Bone marrow (tissue), 2 donors: Measurements from ENCODE around the gene HIVEP3.

Experiments used
- DNase-seq, 2 donors: peaks; one replicate each; lab custom pipeline; 2025; lab: John Stamatoyannopoulos, UW

Gene HIVEP3

GRCh38 chr1:41789661-41790330 lies 128.9 kb downstream of the HIVEP3 start:
- DNase-seq: no peak

GRCh38 chr1:41788427-41788826 lies 130.3 kb downstream of the HIVEP3 start:
- DNase-seq: no peak

DNA sequence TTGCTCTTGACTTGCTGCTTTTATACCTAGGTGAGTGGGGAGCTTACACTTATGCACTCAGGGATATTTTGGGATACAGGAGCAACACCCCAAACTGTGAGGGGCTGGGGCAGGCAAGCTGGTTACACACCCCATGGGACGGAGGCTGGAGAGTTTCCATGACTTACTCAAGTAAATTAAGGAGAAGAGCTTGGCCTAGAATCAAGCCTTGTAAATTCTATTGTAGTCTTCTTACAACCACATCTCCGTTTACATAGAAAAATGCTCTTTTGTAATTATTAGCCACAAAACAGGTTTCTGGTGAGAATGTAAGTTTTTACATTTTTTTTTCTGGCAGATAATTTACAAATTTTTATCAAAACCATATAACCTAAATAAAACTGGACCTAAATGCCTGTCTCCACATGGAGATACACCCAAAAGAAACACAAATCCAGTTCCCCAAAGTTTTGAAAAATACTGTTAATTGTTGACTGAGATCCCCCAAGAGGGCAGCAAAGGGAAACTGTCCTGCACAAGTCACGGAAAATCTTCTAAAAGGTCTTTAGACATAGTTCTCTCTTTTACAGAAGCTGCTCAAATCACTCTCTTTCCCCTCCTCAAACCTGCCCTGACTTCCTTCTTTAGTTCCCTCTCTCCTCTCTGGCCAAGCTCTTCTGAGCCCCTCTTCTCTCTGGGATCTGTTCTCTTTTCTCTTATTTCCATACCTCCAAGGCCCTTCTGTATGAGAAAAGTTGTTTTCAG lies 134.0 kb downstream of the HIVEP3 start:
- DNase-seq: peak in 1 of 2 donors; percentile 21

- DNase-seq: peak; percentile 34 to 95
Measured at GRCh38 chr1:41783189-41783639, 135.5 kb downstream of the HIVEP3 start.

DNA sequence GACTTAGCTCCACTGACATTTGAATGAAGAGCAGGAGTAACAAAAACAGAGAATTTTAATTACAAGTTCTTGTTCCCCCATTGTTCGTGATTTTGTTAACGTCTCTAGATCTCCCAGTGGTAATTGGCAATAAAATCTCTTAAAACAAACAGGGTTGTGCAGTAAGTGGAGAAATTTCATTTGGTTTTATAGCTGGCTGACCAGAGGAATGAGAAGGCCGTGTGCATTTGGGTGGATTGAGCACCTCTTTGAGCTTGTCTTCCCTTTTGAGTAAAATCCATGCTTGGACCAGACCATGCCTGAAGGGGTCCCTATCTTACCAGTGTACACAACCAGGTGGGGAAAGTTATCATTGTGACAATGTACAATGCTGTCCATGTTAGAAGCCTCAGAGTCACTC lies 137.8 kb downstream of the HIVEP3 start:
- DNase-seq: no peak

DNA sequence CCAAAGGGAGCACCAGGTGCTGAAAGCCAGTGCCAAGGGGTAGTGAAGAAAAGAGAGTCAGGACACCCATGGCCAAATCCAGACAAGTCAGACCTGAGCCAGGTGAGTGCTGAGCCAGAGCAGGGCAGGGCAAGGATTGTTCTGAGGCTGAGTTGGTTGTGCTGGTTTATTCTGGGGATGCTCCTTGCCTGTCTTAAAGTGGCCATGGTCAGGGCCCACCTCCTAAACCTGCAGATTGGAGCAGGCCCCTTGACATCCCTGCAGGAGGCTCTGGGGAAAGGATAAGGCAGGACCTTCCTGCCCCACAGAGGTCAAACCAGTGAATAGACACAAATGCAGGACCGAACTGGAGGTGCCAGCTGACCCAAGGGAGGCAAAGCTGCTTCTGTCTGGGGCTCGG lies 138.4 kb downstream of the HIVEP3 start:
- DNase-seq: no peak

DNA sequence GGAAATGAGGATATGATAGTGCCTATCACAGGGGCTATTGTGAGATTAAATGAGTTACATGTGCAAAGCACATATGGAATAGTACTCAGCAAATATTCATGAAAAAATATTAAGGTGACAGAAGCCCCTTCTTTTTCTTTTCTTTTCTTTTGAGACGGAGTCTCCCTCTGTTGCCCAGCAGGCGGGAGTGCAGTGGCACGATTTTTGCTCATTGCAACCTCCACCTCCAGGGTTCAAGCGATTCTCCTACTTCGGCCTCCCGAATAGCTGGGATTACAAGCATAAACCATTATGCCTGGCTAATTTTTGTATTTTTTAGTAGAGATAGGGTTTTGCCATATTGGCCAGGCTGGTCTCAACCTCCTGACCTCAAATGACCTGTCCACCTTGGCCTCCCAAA lies 139.4 kb downstream of the HIVEP3 start:
- DNase-seq: no peak

DNA sequence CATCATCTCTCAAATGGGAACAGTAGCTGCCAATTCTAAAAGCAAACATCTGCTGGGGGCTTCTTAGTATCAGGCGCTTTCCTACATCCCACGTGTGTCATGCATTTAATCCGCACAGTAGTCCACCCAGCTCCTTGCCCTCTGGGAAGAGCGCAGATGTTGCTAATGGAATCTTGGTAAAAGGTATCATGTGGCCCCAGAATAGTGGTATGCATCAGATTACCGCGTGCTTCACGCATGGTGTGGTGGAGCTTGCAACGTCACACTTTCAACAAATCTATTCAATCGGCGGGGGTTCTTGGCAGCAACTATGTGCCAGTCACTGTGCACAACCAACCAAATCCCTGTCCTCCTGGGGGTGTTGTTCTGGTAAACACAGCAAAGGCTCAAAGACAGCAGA lies 141.0 kb downstream of the HIVEP3 start:
- no peak for DNase-seq

DNA sequence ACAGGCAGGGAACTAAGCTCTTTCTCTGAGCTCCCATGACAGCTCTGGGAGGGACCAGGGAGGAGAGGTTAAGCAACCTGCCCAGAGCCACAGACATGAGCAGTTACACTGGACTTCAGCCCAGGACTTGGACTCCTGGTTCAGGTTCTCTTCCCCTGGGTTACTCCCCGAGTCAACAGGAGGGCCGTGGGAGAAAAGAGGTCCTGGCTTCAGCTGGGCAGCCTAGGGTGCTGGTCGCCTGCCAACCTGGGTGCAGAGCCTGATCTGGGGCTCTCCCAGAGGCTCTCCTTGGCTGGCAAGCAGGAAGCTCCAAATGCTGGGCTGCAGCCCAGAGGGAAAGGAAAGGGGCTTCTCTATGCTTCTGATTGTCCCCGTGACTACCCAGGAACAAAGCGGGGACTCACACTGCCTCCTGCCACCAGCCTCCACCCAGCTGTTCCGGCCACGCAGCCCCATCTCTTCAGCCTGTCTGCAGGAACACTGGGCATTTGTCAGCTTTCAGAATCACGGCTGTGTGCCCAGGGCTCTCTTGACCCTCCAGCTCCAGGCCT lies 141.8 kb downstream of the HIVEP3 start:
- DNase-seq: no peak

- DNase-seq: no peak
Measured at GRCh38 chr1:41775956-41776585, 142.7 kb downstream of the HIVEP3 start.

DNA sequence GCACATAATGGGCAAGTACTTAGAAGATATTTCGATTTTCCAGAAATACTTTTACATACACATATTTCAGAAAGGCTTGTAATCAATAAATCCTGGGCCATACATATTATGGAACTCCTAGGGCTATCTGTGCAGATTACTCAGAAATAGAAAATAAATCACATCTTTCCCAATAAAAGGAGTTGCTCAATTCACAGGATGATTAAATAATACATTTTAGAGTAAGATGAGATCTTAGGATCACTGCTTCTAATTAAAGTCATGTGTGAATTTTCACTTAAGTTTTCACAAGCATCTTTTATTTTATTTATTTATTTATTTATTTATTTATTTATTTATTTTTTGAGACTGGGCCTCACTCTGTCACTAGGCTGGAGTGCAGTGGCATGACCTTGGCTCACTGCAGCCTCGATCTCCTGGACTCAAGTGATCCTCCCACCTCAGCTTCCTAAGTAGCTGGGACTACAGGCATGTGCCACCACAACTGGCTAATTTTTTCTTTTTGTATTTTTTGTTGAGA lies 144.2 kb downstream of the HIVEP3 start:
- DNase-seq: no peak

GRCh38 chr1:41773842-41774241 lies 144.9 kb downstream of the HIVEP3 start:
- no peak for DNase-seq

DNA sequence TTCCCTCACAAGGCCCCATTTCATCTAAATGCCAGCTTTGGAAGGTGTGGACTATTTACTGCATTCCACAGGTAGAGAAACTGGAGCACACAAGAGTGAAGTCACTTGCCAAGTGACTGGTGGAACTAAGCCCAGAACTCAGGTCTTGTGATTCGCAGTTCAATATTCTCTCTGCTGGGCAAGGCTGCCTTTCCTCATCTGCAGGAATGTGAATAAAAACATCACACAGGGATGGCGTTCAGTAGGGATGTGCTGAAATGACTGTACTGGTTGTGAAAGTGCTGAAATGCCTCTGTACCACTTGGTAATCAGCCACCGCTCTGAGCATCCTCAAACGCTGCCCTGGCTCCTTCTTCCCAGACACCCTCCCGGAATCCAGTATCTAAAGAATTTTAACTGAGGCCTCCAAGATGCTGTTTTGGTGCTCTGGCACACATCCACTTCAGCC lies 145.6 kb downstream of the HIVEP3 start:
- no peak for DNase-seq

GRCh38 chr1:41769068-41769467 lies 149.7 kb downstream of the HIVEP3 start:
- DNase-seq: no peak

DNA sequence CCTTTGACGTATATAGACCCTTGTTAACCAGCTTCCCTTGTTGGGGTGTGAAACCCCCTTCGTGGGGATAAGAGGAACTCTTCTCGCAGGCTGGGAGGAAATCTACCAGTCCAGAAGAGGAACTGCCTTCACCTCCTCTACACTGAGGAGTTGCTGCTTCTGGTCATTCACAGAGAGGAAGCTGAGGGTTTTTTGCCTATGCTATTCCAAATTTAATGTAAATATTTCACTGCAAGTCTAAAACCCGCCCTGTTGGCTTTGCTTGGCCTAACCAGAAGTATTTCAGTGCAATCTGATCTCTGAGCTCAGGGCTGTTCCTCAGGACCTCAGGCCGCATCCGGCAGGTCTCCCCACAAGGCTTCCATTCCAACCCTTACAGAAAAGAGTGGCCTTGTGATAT lies 150.1 kb downstream of the HIVEP3 start:
- DNase-seq: peak in 1 of 2 donors; percentile 54

DNA sequence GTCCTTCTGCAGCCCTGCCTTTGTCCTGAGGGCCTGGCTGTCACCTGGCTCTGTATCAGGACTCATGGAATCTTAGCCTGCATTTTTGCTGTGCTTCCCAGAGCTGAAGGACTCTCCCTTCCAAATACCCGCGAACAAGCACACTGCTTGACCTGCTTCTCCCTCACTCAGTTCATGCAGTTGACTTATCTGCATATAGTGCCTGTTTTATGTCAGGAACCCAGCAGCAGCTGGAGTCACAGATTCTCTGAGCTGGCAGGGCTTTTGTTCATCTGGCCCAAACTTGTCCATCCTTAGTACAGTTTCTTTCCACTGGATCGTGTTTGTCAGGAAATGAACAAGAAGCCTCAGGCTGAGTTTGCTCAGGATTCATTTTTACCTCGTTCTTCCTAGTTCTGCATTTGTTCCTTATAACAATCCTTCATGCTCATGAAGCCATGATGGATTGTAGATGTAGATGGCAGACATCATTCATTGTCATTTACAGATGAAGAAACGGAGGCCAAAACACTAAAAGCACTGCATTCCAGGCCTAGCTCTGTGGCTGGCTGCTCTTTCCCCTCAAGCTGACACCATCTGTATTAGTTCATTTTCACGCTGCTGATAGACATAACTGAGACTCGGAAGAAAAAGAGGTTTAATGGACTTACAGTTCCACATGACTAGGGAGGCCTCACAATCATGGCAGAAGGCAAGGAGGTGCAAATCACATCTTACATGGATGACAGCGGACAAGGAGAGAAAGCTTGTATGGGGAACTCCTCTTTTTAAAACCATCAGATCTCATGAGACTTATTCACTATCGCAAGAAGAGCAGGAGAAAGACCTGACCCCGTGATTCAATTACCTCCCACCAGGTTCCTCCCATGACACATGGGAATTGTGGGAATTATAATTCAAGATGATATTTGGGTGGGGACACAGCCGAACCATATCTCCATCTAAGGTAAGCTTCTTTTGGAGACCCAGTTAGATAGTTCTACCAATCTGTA lies 150.9 kb downstream of the HIVEP3 start:
- no peak for DNase-seq

DNA sequence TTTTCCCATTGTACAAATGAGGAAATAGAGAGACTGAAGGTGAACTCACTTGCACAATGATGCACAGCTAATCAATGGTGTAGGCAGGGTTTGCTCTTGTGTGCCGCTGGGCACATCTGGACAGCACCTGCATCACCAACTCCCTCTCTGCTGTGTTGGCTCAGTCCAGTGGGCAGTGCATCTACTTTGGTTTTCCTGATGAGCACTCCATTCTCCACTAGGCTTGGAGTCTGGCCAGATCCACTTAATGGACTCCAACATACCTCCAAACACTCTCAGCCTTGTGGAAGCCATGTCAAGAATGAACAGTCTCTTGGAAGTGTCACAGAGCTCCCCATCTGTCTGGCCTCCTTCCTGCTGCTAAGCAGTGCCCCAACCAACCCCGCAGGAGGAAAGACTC lies 152.2 kb downstream of the HIVEP3 start:
- no peak for DNase-seq

GRCh38 chr1:41766041-41766440 lies 152.7 kb downstream of the HIVEP3 start:
- no peak for DNase-seq

- DNase-seq: peak in 1 of 2 donors; percentile 80
Measured at GRCh38 chr1:41765152-41765551, 153.6 kb downstream of the HIVEP3 start.

DNA sequence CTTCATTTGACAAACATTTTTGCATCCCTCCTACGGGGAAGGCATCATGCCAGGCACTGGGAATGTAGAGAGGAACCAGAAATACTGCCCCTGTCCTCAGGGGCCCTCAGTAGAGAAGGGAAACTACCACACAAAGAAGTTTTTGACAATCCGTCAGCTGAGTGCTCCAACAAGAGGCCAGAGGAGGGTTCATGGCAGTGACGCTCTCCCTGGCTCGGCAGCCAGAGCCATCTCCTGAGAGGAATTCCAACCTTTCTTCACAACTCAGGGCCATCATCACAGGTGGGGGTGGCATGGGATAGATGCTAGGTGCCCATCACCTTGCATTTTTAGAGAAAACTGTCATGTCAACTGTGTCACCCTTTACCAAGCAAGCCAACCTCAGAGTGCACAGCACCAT lies 154.1 kb downstream of the HIVEP3 start:
- DNase-seq: no peak

- DNase-seq: no peak
Measured at GRCh38 chr1:41762777-41763176, 155.9 kb downstream of the HIVEP3 start.
